GM12891 (cell line): ENCODE data around the gene TGIF1.

Experiments
- PAX5 ChIP-seq: IDR thresholded peaks from 2 replicates; pipeline ENCODE4 v1.6.1; 2011; ENCODE audit warnings: low read length, moderate library complexity, mild to moderate bottlenecking; ENCODE audit not compliant: insufficient read depth, severe bottlenecking
- POLR2A ChIP-seq: IDR thresholded peaks from 2 replicates; pipeline ENCODE4 v1.6.1; 2011; ENCODE audit warnings: low read depth, low read length, control low read depth
- POLR2AphosphoS5 ChIP-seq: IDR thresholded peaks from 2 replicates; pipeline ENCODE4 v1.6.1; 2011; ENCODE audit warnings: low read depth, low read length, control low read depth
- POU2F2 ChIP-seq: IDR thresholded peaks from 2 replicates; pipeline ENCODE4 v1.6.1; 2011; ENCODE audit warnings: low read depth, mild to moderate bottlenecking, control low read depth, low read length, moderate library complexity
- SPI1 ChIP-seq: IDR thresholded peaks from 2 replicates; pipeline ENCODE4 v1.6.1; 2011; ENCODE audit warnings: low read depth, low read length, control low read depth
- TAF1 ChIP-seq: IDR thresholded peaks from 2 replicates; pipeline ENCODE4 v1.6.1; 2011; ENCODE audit warnings: low read depth, low read length, control low read depth

DNA sequence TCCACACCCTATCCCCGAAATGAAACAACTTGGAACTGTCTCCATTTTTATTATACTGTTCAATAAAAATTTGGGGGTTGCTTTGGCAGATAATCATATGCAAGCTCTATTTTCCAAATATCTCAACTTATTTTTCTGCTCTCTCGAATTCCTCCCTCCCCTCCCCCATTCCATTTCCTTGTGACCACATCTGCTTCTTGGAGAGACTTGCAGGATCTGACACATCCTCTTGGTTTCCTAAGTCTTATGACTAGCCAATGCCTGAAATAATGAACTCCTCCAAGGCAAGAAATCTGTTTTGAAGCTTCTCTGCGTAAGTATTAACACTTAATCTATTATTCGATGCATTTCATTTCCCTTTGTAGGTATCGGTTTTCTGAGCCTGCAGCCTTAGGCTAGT, 16.1 kb downstream of the TGIF1 start:
- TF ChIP-seq POLR2AphosphoS5 (no peak), TAF1 (no peak), POLR2A (no peak), SPI1 (no peak), POU2F2 (no peak), PAX5 (no peak)
